Activated effector memory CD4-positive, alpha-beta T cell treated with Interleukin-2 at 50 U/mL for 16 hours (primary cell): ENCODE results near the gene LONRF2.
A peak's percentile ranks its signal among the peaks of the same experiment; 100 is the strongest.

Experiments used
- DNase-seq: peaks from one replicate; pipeline ENCODE4 v3.0.0-alpha.2; 2020

Gene LONRF2

DNA sequence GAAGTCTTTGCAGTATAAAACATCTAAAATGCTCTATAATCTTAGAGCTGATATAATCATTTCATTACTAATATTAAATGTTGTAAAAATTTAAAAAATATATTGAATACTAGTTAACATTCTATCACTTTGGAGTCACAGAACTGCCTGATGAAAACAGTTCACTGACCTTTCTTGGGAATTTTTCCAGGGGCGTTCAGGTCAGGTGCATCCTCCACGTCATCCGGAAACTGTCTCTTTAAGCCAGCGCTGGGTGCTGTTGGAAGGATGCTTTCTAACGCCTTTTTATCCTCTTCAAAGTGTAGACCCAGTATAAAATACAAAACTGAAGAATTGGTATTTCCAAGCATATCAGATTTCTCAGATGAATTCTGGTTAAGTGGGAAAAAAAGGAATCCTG is 22.8 kb downstream of the LONRF2 start:
- no peak for DNase-seq

DNA sequence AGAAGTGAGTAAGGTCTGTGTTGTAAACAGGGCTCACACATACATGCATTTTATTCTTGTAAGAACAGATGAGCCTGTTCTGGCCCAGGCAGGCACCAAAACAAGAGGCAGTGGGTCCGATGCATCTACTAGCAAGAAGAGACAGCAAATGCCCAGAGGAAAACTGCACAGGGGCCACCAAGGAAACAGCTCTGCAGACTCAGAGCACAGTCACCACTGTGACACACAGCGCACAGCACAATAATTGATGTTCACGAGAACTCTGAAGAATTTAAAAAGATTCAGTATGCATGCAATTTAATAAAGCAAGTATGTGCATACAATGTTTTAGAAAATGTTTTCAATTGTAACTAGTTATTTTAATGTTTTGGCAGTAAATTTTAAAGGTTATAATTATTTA is 24.8 kb downstream of the LONRF2 start:
- DNase-seq = no peak

DNA sequence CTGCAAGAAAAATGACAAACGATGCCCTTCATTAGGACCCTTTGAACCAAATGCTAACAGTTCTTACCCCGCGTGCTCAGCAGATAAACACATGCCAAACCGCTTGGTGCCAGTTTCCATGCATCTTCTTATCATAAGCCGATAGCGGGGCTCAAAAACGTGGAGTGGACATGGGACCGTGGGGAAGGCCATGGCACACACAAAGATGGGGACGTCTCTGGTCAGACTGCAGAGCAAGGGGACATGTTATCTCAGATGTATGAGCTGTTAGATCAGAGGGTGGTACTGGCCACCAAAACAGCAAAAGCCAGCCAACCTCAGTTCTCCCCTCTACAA is 28.2 kb downstream of the LONRF2 start:
- no peak for DNase-seq

DNA sequence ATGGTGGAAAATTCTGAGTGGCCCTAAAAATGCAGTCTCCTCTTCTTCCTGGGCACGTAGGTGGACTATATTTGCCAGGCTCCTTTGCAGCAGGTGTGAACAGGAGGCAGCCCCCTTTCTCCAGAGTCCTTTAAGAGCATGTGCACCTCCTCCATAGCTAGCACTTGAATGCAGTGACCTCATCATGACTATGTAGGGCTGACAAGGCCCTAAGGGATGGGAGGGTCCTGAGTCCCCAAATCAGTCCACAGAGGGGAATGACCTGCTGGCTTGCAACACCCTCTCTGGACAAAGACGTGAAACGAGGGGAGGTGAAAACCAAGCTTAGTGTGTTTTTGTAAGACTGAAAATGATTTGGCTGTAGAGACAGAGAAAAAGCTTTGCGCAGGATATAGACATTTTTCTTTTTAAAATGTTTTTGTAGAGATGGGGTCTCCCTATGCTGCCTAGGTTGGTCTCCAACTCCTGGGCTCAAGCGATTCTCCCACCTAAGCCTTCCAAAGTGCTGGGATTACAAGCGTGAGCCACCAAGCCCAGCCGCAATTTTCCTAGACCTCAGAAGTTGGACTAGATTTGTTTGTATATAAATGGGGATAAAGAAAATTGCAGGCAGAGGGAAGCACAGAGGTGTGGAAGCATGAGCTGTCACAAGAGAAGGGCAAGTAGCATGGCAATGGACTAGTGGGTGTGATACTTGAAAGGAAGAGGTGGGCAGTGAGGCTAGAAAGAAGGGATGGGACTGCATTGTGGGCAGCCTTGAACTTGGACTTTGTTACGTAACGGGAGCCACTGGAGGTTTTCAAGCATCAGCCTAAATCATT is 28.8 kb downstream of the LONRF2 start:
- no peak for DNase-seq

DNA sequence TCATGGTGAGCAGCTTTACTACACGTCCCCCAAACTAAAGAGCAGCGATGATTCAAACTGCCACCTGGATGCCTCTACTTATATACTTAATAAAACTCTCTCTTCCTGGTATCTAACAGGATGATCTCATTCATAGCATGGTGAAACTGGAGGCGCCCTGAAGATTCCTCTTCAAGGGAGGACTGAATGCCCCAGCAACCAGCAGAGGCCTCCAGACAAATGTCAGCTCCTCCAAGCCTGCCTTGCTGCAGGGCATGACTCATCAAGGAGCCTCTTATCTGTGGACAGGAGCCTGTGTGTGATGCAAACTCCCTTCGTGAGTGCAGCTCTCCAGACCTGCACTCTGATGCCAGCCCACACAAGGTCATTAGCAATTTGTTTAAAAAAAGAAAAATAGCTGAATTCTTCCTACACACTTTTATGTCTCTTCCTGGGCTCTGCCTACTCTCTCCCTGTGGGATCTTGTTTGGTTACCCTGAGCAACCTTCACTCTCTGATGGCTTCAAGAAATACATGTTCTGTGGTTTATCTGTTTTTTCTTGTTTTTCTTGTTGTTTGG is 30.2 kb downstream of the LONRF2 start:
- DNase-seq = no peak

DNA sequence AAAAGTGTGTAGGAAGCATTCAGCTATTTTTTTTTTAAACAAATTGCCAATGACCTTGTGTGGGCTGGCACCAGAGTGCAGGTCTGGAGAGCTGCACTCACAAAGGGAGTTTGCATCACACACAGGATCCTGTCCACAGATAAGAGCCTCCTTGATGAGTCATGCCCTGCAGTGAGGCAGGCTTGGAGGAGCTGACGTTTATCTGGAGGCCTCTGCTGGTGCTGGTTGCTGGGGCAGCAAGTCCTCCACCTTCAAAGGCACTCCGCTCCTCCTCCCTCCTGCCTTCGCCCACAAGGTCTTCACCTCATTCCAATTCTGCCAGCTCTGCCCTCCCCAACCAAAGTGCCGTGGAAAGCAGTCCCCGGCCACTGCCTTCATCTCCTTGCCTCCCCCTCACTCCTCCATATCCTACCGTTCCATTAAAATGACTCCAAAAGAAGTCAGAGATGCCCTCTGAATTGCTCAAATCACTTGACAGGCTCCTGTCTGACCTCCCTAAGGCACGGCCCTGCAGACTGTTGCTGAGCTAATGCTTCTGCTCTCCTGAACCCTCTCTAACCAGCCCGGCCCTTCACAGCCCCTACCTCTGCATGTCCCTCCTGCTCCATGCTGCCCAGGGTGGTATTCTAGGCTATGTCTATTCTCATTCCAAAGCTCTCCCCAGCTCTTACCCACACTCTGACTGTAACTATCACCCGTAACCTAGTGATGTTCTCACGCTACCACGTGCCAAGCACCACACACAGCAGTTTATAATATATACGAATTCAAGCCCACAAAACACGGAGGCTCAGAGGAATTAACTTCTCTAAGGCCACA is 30.9 kb downstream of the LONRF2 start:
- peak; percentile 26 for DNase-seq

DNA sequence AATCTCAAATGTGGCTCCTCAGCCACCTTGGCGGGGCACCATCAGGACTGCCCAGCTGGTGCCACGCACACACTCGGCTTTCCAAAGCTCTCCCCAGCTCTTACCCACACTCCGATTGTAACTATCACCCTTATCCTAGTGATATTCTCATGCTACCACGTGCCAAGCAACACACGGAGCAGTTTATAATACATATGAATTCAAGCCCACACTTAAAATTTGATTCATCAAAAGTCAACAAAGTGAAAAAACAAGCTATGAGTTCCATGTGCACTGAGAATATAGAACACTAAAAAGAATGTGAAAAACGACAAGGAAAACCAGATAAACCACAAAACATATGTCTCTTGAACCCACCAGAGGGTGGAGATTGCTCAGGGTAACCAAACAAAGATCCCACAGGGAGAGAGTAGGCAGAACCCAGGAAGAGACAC is 31.6 kb downstream of the LONRF2 start:
- DNase-seq = no peak

DNA sequence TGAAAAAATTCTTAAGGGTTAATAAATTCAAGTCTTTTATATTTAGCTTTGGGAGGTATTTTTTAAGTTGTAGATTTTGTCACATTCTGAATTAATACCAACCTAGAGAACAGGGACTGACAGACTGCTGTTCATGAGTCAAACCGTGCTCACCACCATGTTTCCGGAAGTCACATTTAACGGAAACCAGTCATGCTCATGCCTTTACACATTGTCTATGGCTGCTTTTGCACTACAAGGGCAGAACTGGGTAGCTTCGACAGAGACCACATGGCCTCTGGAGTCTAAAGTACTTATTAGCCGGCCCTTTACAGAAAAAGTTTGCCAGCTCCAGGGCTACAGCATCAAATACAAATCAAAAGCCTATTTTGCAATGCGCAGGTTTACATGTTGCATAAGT is 33.3 kb downstream of the LONRF2 start:
- DNase-seq = no peak

DNA sequence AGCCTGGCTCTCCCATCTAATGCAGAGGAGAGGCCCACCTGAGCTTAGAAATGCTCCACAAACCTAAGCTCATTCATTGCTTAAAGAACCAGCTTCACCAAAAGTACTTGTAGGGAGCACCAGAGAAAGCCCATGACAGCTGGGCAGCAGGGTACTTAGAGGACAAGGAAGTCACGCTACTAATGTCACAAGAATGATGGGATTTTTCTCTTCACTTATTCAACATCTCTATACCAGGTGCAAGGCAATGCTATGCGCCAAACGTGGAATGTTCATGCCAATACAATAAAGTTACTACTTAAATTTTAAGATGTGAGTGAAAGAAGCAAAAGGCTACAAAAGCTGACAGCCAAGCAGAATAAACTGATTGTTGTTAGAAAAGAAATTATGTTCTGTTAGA is 36.0 kb downstream of the LONRF2 start:
- no peak for DNase-seq

DNA sequence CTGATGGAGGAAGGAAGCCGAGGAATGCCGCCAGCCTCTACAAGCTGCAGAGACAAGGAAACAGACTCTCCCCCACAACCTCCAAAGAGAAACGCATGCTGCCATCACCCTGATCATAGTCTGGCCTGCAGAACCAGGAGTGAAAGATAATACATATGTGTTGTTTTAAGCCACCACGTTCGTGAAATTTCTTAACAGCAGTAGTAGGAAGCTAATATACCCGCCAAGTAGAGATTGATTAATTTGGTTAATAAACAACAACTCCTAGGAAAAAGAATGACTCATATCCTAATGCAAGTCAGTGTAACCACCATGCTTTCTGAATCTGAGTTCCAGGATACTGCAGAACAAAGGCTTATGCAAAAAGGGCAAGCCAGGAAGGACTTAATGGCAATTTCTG is 36.6 kb downstream of the LONRF2 start:
- DNase-seq = no peak

DNA sequence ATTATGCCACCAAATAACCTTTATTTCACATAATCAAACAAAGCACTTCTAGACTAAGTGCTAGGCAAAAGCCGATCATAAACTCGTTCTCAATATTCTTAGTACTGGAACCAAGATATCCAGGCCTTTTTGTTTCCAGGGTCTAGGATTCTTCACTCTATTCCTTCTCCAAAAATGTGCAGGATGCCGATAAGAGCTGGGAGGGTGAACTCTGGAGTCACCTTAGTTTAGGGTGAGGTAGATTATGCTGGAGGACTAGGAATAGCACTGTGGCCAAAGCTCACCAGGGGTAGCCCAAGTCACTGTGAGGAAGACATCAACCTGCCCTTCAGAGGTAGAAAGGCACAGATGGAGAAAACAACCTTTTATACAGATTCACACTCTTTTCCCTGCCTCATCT is 37.3 kb downstream of the LONRF2 start:
- no peak for DNase-seq

DNA sequence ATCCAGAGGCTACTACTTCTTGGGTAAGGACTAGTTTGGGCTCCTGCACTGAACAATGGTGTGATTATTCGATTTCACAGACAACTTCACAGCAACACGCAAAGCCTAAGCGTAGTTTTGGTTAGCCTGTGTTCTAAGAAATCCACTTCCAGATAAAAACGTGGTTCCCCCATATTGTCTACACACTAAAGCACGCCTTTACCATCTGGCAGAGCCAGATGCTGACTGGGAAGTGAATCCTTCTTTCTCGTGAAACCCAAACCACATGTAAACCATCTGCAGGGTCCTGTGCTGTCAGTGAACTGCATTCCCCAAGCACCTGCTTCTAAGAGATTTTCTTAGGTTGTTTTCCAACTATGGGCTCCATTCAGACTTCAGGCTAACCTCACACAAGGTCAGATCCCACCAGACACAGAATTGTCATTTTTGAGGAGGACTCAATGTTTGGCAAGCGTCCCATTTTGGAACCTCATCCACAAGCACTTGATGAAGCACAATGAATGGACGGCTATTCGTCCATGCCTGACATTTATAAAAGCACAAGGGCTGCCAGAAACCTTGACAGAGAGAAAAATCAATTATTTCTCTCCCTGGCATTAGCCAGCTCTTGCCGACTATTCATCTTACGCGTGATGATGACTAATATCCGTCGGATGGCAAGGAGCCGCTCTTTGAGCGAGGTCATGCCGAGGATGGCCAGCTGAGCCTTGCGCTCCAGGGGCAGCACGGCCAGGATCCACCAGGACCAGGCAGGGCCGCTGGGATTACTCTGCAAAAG is 38.4 kb downstream of the LONRF2 start:
- DNase-seq = no peak

DNA sequence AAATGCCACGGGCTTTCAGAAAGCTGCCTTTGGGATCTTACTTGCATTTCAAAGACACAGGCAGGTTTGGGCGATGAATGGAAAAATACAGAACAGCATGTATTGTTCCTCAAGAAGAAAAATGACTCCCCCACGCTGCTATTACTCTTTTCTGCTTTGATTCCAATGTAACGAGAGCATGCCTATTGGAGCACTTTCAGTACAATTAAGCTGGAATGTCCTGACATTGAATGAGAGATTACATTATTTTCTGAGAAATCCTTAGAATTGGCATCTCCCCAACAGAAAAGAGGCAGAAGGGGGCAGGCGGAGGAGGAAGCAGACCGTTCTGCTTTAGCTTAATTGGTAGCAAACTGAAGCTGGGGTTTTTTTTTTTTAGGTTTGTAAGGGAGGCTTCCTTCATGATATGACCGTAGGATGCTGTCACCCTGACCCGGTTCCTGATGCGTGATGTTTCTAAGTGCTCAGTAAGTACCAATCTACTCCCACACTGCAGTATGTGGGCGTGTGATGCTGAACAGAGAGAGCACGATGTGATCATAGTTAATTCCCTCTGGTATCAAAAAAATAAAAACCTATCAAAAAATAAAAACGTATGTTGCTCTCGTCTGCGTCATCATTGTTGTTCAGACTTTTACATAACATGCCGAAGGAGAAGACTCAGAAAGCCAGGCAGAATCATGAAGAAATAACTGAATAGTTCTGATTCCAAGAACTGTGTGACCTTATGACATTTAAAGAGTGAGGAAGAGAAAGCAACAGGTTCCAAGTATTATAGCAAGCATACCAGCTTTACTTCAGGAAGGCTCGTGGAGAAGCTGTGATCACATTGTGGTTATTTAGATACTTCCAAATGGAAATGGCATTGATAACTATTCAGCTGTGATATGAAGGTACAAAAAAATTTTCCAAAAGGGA is 40.5 kb downstream of the LONRF2 start:
- DNase-seq = no peak

DNA sequence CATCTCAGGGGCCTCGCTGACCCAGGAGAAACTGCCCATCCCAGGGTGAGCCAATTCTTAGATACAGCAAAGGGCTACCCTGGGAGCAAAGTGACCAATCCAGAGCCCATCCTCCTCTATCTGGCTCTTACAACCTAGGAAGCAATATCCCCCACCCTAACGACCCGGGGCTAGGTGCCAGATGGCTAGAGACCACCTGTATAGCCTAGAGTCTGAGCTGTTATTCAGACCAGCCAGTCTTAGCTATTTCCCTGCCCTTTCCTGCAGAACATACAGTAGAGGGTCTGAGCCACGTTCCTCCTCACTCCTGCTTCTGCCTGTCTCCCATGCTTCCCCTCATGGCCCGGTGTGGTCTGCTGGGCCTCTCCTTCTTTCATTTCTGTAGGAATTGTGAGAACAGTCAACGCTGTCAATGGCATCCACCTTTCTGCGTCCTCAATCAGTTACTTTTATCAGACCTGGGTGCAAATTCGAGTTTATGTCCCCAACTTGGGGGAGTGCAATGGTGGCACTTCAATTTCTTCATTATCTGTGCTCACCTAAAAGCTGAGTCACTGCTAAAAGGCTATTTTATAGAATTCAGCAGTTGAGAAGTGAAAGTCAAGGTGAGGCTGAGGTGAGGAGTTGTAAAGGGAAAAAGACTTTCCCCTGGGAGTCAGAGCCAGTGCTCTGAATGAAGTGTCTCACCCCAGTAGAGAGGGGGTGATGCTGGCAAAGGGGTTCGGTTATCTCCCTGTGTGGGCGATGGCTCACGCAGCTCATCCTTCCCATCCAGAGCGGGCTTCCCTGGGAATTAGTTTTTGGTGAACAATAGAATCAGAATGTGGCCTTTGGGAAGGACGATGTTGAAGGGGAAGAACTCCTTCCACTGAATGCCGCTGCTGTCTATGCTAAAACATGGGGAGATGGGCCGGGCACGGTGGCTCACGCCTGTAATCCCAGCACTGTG is 42.4 kb downstream of the LONRF2 start:
- no peak for DNase-seq

DNA sequence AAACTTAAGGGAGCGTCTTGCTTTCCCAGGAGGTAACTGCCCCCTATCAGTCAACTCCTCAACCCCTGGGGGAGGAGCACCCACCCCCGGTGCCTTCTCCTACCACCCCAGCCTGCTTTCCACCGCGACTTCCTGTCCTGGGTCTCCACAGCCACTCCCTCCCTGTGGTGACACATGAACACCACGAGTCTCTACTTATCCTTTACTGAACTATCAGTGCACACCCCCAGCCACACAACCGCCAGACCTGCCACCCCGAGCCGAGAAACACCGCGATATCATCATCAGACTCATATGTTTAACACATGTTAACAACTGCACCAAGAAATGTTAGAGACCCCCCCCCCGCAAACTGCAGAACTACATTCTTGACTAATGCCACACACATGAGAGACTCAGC is 43.3 kb downstream of the LONRF2 start:
- DNase-seq = no peak

DNA sequence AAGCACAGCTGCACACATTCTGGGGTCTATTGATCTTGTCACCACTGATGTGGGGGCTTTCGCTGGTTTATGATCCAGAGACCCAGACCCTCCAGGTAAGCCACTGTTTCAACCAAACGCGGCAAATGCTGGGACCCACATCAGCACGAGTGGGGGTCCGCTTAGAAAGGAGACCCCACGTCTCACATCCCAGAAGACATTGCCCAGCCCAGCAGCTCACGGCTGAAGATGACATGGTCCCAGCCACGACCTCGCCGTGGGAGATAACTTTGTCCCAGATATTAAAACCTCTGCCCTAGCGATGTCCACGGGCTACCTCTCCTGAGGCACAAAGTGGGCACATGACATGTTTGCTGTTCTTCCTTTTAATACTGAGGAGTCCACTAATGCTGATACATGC is 43.8 kb downstream of the LONRF2 start:
- DNase-seq = no peak

DNA sequence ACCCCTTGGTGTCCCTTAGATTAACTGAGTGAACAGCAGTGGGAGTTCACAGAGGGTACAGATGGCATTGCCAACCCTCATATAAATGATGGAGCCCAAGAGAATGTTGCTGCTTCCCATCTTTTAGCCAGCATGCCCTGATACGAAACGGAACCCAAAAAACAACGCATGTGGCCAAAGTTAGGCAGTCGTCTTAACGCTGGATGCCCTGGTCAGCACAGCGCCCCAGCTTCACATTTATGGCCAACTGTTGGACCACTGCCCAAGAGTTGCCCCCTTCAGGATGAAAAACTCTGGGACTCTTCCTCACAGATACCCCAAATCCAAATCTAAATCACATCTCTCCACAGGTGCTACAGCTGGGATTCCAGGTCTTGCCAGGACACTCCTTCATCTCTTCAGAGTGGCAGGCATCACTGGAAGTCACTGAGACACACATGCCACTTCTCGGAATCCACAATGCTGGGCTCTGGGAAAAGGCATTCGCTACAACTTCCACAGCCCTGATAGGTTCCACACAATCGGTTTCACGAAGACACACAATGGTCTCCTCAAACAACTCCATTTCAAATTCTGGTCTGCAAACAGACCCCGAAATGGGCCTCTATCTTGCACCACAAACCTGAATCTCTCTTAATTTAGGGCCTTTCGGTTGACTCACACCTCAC is 44.6 kb downstream of the LONRF2 start:
- no peak for DNase-seq

DNA sequence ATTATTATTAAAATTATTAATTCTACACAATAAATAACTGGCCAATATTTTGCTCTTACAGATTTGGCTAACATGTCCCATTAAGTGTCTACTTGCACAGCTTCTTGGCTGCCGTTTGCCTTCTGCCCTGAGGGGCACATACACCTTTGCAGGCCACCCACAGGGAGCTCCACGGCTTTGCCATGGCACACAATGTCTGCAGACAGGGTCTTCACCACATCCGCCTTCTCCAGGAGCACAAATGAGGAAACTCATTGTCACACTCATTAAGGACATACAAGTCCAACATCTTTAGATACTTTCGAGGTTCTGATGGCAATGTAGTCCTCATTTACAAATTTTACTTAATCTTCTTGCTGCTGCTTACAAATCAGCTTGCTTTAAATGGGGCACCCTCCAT is 45.6 kb downstream of the LONRF2 start:
- no peak for DNase-seq

DNA sequence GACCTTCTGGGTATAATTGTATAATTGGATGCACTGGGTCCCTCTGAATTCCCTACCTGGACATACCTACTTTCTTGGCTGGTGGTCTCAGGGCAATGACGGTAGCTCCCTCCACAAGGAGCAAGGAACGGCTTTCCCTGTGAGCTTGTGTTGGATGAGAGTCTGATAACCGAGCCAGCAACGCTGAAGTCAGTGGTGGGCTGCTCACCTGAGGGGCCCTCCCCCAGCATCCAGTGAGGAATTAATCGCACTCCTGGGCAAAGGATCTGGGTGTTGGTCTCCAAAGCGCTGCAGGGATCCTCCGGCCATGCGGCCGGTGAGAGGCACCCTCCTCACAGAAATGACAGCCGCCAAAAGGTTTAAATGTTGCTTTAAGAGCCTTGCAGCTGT is 47.1 kb downstream of the LONRF2 start:
- DNase-seq = no peak

DNA sequence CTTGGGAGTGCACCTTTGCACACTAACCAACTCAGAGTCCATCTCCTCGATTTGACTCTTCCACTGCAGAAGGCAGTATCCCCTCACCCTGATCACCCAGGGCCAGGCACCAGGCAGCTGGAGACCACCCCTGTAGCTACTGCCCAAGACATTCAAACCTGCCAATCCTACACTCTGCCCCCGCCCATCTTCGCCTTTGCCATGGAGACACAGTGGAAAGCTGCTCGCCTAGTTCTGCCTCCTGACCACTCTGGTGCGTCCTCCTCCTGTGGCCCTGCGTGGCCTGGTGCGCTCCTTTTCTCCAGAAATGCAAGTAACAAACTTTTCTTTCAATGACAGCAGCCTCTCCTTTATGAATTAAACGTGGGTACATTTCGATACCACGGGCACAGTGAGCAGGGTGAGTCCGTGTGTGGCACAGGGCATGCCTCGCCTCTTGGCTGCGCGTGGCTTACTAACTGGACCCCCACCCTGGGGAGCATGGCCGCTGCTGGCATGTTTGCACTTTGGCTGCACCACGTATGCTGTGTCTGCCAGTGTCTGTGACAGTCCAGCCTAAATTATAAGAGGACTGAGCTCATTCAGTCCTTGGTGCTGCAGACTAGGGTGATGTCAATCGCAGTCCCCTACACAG is 47.6 kb downstream of the LONRF2 start:
- no peak for DNase-seq
